GM21723 (cell line): ENCODE data around the gene CEP135.
"Not testable (repeated sequence)": the region's sequence is repeated elsewhere in the genome, so short reads cannot be mapped to it uniquely, and the experiment has no call there.

Source experiments
- ATAC-seq: cut with Tn5 transposase; IDR thresholded peaks from one replicate; pipeline ENCODE4 v1.9.1; 2021; ENCODE audit warnings: mild to moderate bottlenecking, moderate library complexity; ENCODE audit not compliant: unreplicated experiment

Gene CEP135

GRCh38 chr4:56067826-56068225 is 119.1 kb downstream of the CEP135 start:
- no peak for ATAC-seq

DNA sequence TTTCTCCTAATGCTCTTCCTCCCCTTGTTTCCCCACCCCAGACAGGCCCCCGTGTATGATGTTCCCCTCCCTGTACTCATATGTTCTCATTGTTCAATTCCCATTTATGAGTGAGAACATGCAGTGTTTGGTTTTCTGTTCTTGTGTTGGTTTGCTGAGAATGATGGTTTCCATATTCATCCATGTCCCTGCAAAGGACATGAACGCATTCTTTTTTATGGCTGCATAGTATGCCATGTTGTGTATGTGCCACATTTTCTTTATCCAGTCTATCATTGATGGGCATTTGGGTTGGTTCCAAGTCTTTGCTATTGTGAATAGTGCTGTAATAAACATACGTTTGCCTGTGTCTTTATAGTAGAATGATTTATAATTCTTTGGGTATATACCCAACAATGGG is 124.0 kb downstream of the CEP135 start:
- ATAC-seq, result not testable (repeated sequence)

DNA sequence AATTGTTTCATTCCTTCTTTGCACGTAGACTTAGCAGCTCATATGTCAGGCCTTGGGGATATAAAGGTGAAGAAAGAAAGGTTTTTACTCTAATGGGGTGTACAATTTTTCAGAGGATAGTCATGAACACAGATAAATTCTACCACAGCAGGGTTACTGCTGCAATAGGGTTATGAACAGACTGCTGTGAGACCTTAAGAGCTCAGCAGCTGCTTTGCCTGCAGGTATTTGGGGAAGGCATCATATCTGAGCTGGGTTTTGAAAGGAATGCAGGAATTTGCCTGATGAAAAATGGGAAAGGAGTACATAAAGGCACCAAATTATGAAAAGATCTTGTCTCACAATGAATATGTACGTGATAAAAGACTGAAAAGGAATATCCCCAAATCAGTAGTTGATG is 128.9 kb downstream of the CEP135 start:
- ATAC-seq, result no peak

DNA sequence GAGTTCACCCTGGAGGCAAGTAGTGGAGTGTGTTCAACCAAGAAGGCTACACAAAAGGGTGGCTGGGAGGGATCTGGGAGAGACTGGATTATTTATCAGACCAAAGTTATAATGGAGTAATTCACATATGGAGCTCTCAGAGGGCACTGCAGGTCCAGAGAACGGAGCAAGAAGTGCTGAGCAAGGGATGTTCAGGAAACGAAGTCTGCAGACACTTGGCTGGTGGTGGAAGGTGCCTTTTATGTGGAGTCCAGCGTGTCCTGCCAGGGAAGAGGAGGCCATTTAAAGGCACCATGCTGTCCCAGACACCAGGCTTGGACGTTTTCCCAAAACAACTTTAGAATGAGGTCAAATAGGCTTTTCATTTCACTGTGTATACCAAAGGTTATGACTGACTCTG is 130.1 kb downstream of the CEP135 start:
- ATAC-seq, result no peak

DNA sequence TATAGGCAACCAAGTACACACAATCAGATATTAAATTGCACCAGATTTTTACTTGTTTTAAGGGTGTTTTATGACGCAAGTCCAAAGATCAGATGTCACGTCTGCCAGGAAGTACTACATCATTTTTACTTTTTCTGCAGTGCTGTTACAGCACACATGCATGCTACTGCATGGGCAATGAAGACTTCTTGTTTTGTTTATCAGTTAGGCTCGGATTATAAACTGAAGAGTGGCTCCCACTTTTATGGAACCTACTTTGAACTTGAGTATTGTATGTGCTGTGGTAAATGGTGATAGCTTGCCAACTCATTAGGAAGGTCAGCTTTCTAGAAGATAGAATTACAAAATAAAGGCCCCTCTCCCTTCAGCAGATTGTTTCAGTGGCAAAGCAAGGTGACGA is 131.6 kb downstream of the CEP135 start:
- no peak for ATAC-seq

GRCh38 chr4:56082829-56083228 is 134.1 kb downstream of the CEP135 start:
- no peak for ATAC-seq
